Colonic mucosa (tissue), 4 donors: ENCODE data around the gene ZNF649. TPM values are rescaled to one million over a fixed set of nuclear protein-coding genes. Genes with fewer than 3 reads are reported as not detected.
"Not testable (repeated sequence)": the region's sequence is repeated elsewhere in the genome, so short reads cannot be mapped to it uniquely, and the experiment has no call there.

Experiments used
- DNase-seq: peaks from one replicate; pipeline ENCODE4 v3.0.0-alpha.2; 2020
- H3K27ac ChIP-seq: fragments of 200-600 bp; one replicate; pipeline ENCODE4 v1.8.0; 2021
- H3K27me3 ChIP-seq: fragments of 200-600 bp; one replicate; pipeline ENCODE4 v1.8.0; 2021
- H3K36me3 ChIP-seq: fragments of 200-600 bp; one replicate; pipeline ENCODE4 v1.8.0; 2021
- H3K4me1 ChIP-seq: fragments of 200-600 bp; one replicate; pipeline ENCODE4 v1.8.0; 2021; ENCODE audit warnings: mild to moderate bottlenecking
- H3K4me3 ChIP-seq: fragments of 200-600 bp; one replicate; pipeline ENCODE4 v1.8.0; 2021
- H3K9ac ChIP-seq, 2 donors: one replicate each; pipeline ENCODE4 v1.7.0; 2013; ENCODE audit warnings: control low read depth in 2 of 2, low read depth in 2 of 2, low read length in 2 of 2
- H3K9me3 ChIP-seq: fragments of 200-600 bp; one replicate; pipeline ENCODE4 v1.8.0; 2021
- intact Hi-C: fragments of 100-400 bp; cut with DNase I; formaldehyde crosslinking; loops from one replicate; pipeline ENCODE4 v1.14.1; 2022
- total RNA-seq, 2 donors: library from RNA; stranded (reverse); fragmentation: NEBNext Ultra II Directional in 1 of 2; extraction: Animal tissue kit (Norgen Biotek cat#: 25700) in 1 of 2; gene quantifications; one replicate each; pipeline ENCODE4 v1.2.1, GENCODE V29; 2021
- TF ChIP-seq, protein P1 (sequence below): fragments of 200-600 bp; IDR thresholded peaks from one replicate; pipeline ENCODE4 v1.8.0; 2022; ENCODE audit warnings: antibody characterized with exemption, mild to moderate bottlenecking
- donor health status: healthy.
- donor health status: DM: no; HTN: no; CAD: no.
- donor health status: DM: no; HTN: no; CAD: no.

The ZNF649 gene
- total RNA-seq, 2 donors from 2014 or later = 8.1 to 8.2 TPM

DNA sequence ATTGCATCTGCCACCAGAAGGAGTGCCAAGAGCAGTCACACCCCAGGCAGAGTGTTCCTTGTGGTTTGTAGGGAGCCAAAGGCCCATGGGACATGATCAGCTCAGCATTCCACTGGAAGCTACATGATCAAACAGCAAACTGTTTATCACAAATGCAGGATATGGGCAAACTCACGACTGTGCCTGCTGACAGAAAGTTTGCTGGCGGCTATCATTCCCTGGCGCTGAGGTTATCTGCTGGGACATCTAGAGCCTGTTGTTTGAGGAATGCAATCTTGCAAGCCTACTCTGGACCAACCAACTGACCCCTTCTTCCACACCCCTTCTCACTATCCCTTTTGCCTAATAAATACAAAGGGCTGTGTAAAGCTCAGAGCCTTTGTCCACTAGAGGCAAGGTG is 14.8 kb upstream of the ZNF649 start:
- TF ChIP-seq, protein P1, sequence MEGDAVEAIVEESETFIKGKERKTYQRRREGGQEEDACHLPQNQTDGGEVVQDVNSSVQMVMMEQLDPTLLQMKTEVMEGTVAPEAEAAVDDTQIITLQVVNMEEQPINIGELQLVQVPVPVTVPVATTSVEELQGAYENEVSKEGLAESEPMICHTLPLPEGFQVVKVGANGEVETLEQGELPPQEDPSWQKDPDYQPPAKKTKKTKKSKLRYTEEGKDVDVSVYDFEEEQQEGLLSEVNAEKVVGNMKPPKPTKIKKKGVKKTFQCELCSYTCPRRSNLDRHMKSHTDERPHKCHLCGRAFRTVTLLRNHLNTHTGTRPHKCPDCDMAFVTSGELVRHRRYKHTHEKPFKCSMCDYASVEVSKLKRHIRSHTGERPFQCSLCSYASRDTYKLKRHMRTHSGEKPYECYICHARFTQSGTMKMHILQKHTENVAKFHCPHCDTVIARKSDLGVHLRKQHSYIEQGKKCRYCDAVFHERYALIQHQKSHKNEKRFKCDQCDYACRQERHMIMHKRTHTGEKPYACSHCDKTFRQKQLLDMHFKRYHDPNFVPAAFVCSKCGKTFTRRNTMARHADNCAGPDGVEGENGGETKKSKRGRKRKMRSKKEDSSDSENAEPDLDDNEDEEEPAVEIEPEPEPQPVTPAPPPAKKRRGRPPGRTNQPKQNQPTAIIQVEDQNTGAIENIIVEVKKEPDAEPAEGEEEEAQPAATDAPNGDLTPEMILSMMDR = no peak
- Histone ChIP-seq H3K36me3 (no peaks in the 10 kb centered on the region), H3K27me3 (no peaks in the 10 kb centered on the region), H3K9ac (no peak overlapping the region), H3K4me1 (no peaks in the 10 kb centered on the region), H3K27ac (no peak overlapping the region), H3K9me3 (peaks cover 11% of the 10 kb centered on the region), H3K4me3 (no peak overlapping the region)
- DNase-seq = no peak
- intact Hi-C loops = loop anchor here (10.0 kb wide), 1 partner anchor 65 kb away; the partner anchor contains the start of gene ZNF350

DNA sequence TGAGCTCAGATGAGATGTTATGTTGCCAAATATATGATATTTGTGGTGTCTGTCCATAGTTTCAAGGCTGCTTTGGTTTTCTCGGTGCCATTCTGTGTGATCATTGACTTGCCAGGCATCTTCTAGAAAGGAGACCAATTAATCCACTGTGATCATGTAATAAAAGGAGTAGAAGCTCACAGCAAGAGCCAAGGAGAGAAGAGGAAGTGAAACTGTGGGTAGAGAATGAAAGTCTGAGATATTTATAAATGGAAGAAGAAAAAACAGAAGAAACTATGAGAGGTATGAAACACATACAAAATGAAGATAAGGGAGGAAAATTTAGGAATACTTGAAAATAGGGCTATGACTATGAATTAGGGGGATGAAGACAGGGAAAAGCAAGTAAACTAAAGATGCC is 11.3 kb upstream of the ZNF649 start:
- no peak for DNase-seq
- Histone ChIP-seq H3K4me1 (no peaks in the 10 kb centered on the region), H3K9me3 (no peaks in the 10 kb centered on the region), H3K27ac (no peak overlapping the region), H3K27me3 (no peaks in the 10 kb centered on the region), H3K36me3 (no peaks in the 10 kb centered on the region), H3K9ac (no peak overlapping the region), H3K4me3 (no peak overlapping the region)
- TF ChIP-seq, protein P1 = no peak
- intact Hi-C loops = no loop called here

DNA sequence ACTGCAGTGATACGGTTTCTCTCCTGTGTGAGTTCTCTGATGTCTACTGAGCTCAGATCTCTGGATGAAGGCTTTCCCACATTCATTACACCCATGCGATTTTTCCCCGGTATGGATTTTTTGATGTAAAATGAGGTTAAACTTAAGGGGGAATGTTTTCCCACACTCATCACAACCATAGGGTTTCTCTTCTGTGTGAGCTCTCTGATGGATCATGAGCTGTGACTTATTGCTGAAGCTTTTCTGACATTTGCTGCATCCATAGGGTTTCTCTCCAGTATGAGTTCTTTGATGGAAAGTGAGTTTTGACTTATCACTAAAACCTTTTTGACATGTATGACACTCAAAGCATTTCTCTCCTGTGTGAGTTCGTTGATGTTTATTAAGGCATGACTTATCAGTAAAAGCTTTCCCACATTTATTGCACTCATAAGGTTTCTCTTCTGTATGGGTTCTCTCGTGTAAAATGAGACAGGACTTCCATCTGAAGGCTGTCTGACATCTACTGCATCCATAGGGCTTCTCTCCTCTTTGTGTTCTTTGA is 10.6 kb upstream of the ZNF649 start:
- Histone ChIP-seq H3K4me1 (no peaks in the 10 kb centered on the region), H3K27ac (no peak overlapping the region), H3K9me3 (no peaks in the 10 kb centered on the region), H3K36me3 (no peaks in the 10 kb centered on the region), H3K27me3 (no peaks in the 10 kb centered on the region), H3K4me3 (no peak overlapping the region), H3K9ac (no peak overlapping the region)
- no peak for DNase-seq
- intact Hi-C loops = no loop called here
- TF ChIP-seq, protein P1 = no peak

DNA sequence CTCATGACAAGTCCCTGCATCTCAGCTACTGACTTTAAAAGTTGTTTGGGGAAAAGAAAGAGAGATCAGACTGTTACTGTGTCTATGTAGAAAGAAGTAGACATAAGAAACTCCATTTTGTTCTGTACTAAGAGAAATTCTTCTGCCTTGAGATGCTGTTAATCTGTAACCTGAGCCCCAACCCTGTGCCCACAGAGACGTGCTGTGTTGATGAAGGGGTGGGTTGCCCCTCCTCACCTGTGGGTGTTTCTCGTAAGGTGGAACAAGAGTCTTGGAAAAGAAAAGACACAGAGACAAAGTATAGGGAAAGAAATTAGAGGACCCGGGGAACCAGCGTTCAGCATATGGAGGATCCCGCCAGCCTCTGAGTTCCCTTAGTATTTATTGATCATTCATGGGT is 3.2 kb upstream of the ZNF649 start:
- intact Hi-C loops, H3K36me3 ChIP-seq, H3K9me3 ChIP-seq, H3K4me3 ChIP-seq, H3K4me1 ChIP-seq, H3K27me3 ChIP-seq, H3K9ac ChIP-seq, DNase-seq, H3K27ac ChIP-seq: not testable (repeated sequence)

DNA sequence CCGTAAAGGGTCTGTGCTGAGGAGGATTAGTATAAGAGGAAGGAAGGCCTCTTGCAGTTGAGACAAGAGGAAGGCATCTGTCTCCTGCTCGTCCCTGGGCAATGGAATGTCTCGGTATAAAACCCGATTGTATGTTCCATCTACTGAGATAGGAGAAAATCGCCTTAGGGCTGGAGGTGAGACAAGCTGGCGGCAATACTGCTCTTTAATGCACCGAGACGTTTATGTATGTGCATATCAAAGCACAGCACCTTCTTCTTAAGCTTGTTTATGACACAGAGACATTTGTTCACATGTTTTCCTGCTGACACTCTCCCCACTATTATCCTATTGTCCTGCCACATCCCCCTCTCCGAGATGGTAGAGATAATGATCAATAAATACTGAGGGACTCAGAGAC is 1.3 kb upstream of the ZNF649 start:
- H3K9me3 ChIP-seq, H3K9ac ChIP-seq, DNase-seq, H3K27ac ChIP-seq, H3K36me3 ChIP-seq, intact Hi-C loops, H3K27me3 ChIP-seq, H3K4me3 ChIP-seq, H3K4me1 ChIP-seq: not testable (repeated sequence)

DNA sequence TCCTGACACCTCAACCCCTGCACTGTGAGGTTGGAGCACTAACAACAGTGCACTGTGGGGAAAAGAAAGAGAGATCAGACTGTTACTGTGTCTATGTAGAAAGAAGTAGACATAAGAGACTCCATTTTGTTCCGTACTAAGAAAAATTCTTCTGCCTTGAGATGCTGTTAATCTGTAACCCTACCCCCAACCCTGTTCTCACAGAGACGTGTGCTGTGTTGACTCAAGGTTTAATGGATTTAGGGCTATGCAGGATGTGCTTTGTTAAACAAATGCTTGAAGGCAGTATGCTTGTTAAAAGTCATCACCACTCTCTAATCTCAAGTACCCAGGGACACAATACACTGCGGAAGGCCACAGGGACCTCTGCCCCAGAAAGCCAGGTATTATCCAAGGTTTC is 822 bp upstream of the ZNF649 start:
- H3K9ac ChIP-seq, DNase-seq, intact Hi-C loops, H3K27ac ChIP-seq, H3K27me3 ChIP-seq, H3K36me3 ChIP-seq, H3K4me3 ChIP-seq, H3K9me3 ChIP-seq, H3K4me1 ChIP-seq: not testable (repeated sequence)

DNA sequence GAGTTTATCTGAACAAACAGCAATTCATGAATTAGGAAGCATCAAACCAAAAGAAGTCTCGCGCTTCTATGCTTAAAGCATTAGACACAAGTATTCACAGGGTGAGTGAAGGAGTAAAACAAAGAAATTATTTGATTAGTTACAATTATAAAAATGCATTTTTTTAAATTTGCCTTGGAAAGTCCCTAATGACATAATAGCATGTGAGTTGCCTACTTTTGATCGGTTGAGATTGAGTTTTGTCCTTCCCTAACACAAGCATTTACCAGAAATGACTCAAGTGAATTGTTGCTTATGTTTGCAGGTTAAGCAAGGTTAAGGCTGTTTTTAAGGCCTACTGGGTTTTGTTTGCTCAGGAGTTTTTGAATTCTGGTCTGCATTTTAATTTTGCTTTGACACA is 389 bp upstream of the ZNF649 start:
- no peak for DNase-seq
- Histone ChIP-seq H3K9me3 (no peaks in the 10 kb centered on the region), H3K27me3 (no peaks in the 10 kb centered on the region), H3K4me3 (no peak overlapping the region), H3K4me1 (peaks cover 5% of the 10 kb centered on the region), H3K27ac (no peak overlapping the region), H3K36me3 (no peaks in the 10 kb centered on the region), H3K9ac (no peak overlapping the region)
- intact Hi-C loops = no loop called here
- TF ChIP-seq, protein P1 = no peak
